Measurements from ENCODE around the gene KIDINS220. TPM values are rescaled to one million over a fixed set of nuclear protein-coding genes. Genes with fewer than 3 reads are reported as not detected.
"Not testable (repeated sequence)": the region's sequence is repeated elsewhere in the genome, so short reads cannot be mapped to it uniquely, and the experiment has no call there.

KIDINS220 gene
- total RNA-seq, 6 experiments from 2014 or later = 17.0 to 24.8 (median 21.5) TPM

GRCh38 chr2:8740136-8740535 lies 97.3 kb downstream of the KIDINS220 start:
- Histone ChIP-seq H3K27ac (no peak overlapping the region), H3K4me3 (no peak overlapping the region), H3K9me3 (no peaks in the 10 kb centered on the region), H3K27me3 (no peaks in the 10 kb centered on the region), H3K36me3 (peaks cover 0 to 21% (median 0%) of the 10 kb centered on the region in 4 donors), H3K4me1 (no peaks in the 10 kb centered on the region)
- intact Hi-C loops (cut with DNase I) = no loop called here
- 98% methylated on average over 4 of the region's 4 CpGs for WGBS (ENCODE audit: insufficient coverage, low coverage, low lambda C conversion rate, missing lambda C conversion rate)
- DNase-seq (no peak), ATAC-seq (no peak)
- TF ChIP-seq CTCF (IDR thresholded peaks at IDR 0.05) (no peak), POLR2A (IDR thresholded peaks at IDR 0.05) (no peak)

- Histone ChIP-seq H3K9me3 (no peaks in the 10 kb centered on the region), H3K27ac (no peak overlapping the region), H3K4me3 (no peak overlapping the region), H3K36me3 (peaks cover 0 to 34% (median 14%) of the 10 kb centered on the region in 4 donors), H3K27me3 (no peaks in the 10 kb centered on the region), H3K4me1 (no peaks in the 10 kb centered on the region)
- TF ChIP-seq CTCF (IDR thresholded peaks at IDR 0.05) = no peak
- no peak for TF ChIP-seq POLR2A (IDR thresholded peaks at IDR 0.05)
- no peak for ATAC-seq
- intact Hi-C loops (cut with DNase I) = no loop called here
- WGBS (ENCODE audit: insufficient coverage, low coverage, low lambda C conversion rate, missing lambda C conversion rate) = 98% methylated on average over 2 of the region's 2 CpGs
- no peak for DNase-seq
Observed at GRCh38 chr2:8737571-8738175, 99.7 kb downstream of the KIDINS220 start.

GRCh38 chr2:8732601-8733000 lies 104.8 kb downstream of the KIDINS220 start:
- WGBS (ENCODE audit: insufficient coverage, low coverage, low lambda C conversion rate, missing lambda C conversion rate) = 98% methylated on average over 10 of the region's 10 CpGs
- Histone ChIP-seq H3K4me3 (no peak overlapping the region), H3K9me3 (no peaks in the 10 kb centered on the region), H3K36me3 (peaks cover 0 to 76% (median 29%) of the 10 kb centered on the region in 4 donors), H3K4me1 (no peaks in the 10 kb centered on the region), H3K27ac (no peak overlapping the region), H3K27me3 (no peaks in the 10 kb centered on the region)
- TF ChIP-seq CTCF (IDR thresholded peaks at IDR 0.05) (no peak), POLR2A (IDR thresholded peaks at IDR 0.05) (no peak)
- DNase-seq (no peak), ATAC-seq (no peak)
- intact Hi-C loops (cut with DNase I) = no loop called here

GRCh38 chr2:8729939-8730338 lies 107.5 kb downstream of the KIDINS220 start:
- ATAC-seq = no peak
- no peak for DNase-seq
- 91% methylated on average over 6 of the region's 9 CpGs for WGBS (ENCODE audit: insufficient coverage, low coverage, low lambda C conversion rate, missing lambda C conversion rate)
- Histone ChIP-seq H3K27me3 (no peaks in the 10 kb centered on the region), H3K4me1 (no peaks in the 10 kb centered on the region), H3K9me3 (no peaks in the 10 kb centered on the region), H3K4me3 (no peak overlapping the region), H3K36me3 (peaks cover 0 to 63% (median 29%) of the 10 kb centered on the region in 4 donors), H3K27ac (no peak overlapping the region)
- intact Hi-C loops (cut with DNase I) = no loop called here
- TF ChIP-seq CTCF (IDR thresholded peaks at IDR 0.05) (no peak), POLR2A (IDR thresholded peaks at IDR 0.05) (no peak)

GRCh38 chr2:8729101-8729500 lies 108.3 kb downstream of the KIDINS220 start:
- H3K9me3 ChIP-seq; H3K27me3 ChIP-seq; H3K27ac ChIP-seq; ATAC-seq; DNase-seq; intact Hi-C loops (cut with DNase I); H3K4me1 ChIP-seq; H3K4me3 ChIP-seq: not testable (repeated sequence)
- peaks cover 0 to 56% (median 24%) of the 10 kb centered on the region in 4 donors for H3K36me3 ChIP-seq
- WGBS (ENCODE audit: insufficient coverage, low coverage, low lambda C conversion rate, missing lambda C conversion rate) = 88% methylated on average over 5 of the region's 5 CpGs

Data from right lobe of liver (tissue), 6 donors.